ENCODE data around the gene TMCC3. TPM values are rescaled to one million over a fixed set of nuclear protein-coding genes. Genes with fewer than 3 reads are reported as not detected.
"Not testable (repeated sequence)": the region's sequence is repeated elsewhere in the genome, so short reads cannot be mapped to it uniquely, and the experiment has no call there.

TMCC3 gene
- polyA plus RNA-seq, 3 donors, result 39.4 to 41.5 (median 39.5) TPM

DNA sequence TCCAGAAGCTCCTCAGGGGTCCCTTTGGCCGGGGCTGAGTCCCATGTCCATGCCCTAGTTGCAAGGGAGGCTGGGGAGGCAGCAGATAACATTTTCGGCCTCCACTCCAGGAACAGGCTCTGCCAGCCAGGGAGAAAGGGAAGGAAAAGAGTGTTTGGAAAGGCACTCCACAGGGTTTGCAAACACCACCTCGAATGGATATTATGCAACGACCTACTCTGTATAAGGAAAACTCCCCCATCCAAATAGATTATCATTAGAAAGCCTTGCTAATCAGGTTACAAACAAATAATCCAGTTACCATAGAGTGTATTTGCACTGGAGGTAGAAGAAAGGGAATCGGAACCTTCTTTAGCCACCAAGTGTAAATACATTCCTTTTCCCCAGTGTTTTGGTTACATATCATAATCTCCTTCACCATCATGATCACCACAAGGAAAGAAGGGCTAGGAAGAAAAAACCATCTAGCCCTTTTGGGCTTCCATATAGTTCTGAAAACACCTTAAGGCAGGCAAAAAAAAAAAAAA lies 40.4 kb downstream of the TMCC3 start:
- DNase-seq, result no peak

DNA sequence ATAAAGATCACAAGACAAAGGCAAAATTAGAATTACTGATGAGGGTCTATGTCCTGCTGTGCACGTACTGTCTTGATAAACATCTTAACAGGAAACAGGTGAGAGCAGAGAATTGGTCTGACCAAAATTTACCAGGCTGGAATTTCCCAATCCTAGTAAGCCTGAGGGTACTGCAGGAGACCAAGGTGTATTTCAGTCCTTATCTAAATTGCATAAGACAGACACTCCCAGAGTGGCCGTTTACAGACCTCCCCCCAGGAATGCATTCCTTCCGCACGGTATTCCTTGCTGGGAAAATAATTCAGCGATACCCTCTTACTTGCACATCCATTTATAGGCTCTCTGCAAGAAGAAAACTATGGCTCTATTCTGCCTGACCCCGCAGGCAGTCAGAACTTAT lies 43.5 kb downstream of the TMCC3 start:
- DNase-seq, result not testable (repeated sequence)

DNA sequence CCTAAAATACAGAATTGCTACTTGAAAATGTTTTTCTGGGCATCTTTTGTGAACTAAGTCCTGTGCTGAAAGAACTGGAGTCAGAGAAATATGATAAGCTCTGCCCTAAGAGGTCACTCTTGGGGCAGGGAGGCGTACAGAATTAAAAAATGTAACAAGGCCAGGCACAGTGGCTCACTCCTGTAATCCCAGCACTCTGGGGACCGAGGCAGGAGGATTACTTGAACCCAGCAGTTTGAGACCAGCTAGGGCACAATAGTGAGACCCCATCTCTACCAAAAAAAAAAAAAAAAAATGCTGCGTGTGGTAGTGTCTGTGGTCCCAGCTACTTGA lies 46.0 kb downstream of the TMCC3 start:
- DNase-seq, result no peak

DNA sequence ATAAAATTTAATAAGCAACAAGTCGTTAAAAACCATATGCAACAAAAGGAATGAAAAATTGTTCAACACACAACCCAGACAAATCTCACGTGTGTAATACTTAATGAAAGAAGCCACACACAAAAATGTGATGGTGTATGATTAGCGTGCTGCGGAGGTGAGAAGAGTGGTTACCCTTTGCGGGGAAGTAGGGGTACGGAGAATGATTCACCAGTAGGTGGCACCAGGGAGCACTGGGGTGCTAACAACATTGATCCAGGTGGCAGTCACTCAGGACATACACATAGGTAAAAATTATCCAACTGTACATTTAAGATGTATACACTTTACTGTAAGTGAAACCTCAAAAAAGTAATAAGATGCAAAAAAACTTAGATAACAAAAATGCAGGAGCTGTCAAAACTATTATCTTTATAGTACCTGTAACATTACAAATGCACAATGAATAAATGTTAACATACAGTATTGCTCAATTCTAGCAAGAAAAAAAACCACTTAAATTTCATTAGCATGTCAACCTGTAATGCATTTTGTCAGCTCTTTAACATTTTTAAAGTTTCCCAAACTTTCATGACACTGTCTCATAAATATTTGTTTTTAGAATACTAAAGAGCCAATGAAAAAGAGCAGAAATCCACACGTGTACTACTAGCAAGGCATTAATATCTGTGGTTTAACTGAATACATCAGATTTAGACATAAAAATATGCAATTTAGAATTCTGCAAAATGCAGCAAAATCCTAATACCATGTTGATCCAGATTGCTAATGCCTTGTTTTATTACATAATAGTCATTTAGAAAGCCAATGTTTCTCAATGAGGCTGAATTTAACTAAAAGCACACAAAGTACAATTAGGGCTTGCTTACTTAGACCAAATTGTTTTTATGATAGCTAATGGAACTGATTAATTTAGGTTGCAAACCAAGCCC lies 46.7 kb downstream of the TMCC3 start:
- DNase-seq, result no peak

DNA sequence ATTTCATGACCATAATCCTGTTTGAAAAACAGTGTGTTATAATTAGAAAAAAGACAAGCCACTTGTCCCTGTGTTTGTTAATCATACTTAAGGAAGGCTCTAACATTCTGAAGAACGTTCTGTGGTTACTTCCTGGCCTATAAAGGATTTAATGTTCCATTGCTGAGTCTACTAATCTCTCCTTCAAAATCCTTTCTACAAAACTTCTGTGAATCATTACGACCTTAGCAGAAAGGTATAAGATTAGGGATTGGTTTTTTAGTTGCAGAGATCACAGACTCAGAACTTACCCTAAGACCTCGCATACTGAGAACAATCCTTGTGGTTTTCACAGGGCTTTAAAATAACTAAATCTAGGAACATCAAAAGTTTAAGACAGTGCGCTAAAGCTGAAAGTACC lies 48.3 kb downstream of the TMCC3 start:
- no peak for DNase-seq

DNA sequence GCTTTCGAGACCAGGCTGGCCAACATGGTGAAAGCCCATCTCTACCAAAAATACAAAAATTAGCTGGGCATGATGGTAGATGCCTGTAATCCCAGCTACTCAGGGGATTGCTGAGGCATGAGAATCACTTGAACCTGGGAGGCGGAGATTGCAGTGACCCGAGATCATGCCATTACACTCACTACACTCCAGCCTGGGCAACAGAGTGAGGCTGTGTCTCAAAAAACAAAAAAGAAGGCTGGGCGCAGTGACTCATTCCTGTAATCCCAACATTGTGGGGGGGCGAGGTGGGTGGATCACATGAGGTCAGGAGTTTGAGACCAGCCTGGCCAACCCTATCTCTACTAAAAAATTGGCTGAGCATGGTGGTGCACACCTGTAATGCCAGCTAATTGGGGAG lies 49.0 kb downstream of the TMCC3 start:
- DNase-seq, result not testable (repeated sequence)

DNA sequence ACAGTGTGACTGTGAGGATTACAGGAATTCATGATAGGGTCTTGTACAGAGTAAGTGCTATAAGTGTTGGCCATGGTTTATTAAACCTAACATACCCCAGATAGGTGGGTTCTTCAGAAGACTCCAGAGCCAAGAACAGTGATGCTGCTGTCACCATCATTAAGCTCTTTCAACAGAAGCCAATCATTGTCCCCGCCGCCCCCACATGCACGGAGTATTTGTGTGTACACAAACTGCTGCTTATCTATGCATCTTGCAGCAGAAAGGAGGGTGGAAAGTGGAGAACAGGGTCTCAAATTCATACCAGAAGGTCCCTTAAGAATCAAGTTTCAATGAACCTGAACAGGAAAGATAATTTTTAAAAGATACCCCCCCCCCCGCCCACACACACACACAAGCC lies 51.2 kb downstream of the TMCC3 start:
- DNase-seq, result no peak

DNA sequence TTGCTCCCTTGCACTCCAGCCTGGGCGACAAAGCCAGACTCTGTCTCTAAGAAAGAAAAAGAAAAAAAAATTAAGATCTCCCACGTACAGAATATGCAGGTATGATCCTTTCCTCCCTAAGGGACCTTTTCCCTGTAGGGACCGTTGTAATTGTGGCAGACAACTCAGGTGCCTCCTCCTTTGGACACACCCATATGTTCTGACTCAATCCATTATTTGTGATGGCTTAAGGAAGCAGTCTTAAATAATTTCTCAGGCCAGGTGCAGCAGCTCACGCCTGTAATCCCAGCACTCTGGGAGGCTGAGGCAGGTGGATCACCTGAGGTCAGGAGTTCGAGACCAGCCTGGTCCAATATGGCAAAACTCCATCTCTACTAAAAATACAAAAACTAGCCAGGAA lies 53.1 kb downstream of the TMCC3 start:
- no peak for DNase-seq

DNA sequence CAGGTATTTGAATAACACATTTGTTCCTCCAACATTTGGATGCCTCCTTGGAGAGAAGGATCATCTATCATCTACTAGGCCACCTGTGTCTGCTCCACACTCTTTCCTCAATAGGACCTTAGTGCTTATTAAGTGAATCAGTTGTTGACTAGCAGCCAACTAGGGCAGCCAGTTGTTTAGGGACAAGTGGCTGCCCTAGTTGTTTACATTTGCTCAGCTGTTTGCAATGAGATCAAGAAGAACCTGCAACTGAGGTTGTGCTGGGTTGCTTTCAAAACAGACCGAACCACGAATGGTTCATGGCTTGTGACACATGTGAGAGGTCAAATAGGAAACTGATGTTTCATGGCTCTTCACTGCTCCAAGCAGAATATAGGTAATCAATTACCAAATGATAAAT lies 53.8 kb downstream of the TMCC3 start:
- DNase-seq, result no peak

DNA sequence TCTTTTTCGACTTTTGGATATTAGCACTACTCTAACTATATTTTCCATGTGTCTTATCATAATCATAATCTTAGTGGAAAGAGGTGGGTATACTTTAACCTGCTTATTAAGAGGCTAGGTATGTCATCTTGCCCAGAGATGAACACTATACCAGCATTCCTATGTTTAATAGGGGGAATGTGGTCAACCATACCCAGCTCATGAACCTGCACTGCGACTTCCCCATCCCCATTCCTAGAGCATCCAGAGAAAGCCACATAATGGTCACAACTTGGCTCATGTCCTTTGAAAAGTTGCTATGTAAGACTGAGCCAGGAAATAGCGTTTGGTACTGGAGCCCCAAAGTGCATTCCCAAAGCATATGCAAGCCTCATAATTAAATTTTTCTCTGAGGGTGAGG lies 55.2 kb downstream of the TMCC3 start:
- DNase-seq, result no peak

DNA sequence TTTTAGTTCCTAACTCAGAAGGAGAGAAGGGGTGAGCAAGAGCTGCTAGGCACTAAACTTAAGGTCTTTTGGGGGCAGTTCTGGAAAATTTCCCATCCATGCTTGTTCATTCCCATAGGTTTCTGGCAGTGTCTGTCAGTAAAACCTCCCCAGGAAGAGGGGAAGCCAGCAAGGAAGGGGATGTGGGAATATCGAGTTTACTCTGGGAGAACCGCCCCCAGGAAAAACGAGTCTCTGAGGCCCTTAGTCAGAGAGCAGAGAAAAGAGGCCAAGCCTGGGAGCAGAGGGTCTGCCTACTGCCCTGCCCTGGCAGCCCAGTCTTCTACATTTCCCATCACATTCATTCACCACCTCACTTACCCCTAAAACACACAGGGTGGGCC lies 55.9 kb downstream of the TMCC3 start:
- DNase-seq, result no peak

DNA sequence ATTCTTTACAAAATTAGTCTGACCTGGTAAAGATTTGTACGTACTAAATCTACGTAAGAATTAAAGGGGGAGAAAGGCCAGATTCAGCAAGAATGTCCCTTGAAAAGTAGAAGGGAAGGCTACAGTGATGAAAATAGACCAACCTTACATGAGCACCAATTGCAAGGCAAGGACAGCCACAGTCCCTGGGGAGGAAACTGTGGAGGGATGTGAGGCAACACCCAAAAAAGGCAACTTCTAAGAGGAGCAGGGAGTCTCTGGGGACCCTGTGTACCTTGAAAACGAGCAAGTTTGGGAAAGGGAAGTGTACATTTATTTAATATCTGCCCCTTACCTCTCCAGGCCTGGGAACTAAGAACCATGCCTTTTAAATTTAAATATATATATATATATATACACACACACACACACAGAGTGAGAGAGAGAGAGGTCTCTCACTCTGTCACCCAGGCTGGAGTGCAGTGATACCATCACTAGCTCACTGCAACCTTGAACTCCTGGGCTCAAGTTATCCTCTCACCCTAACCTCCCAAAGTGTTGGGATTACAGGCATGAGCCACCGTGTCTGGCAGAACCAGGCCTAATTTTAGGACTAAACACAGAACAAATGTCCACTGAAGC lies 56.4 kb downstream of the TMCC3 start:
- DNase-seq, result no peak

DNA sequence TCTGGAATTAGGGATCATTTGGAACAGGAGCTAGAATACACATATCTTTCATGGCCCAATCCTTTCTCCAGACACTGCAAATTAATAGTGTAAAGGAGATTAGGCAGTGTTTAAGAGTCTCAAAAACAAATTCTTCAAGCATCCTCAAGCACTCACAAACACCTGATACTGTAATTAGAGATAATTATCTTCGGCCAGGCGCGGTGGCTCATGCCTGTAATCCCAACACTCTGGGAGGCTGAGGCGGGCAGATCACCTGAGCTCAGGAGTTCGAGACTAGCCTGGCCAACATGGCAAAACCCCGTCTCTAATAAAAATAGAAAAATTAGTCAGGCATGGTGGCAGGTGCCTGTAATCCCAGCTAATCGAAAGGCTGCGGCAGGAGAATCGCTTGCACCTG lies 57.6 kb downstream of the TMCC3 start:
- DNase-seq, result not testable (repeated sequence)

DNA sequence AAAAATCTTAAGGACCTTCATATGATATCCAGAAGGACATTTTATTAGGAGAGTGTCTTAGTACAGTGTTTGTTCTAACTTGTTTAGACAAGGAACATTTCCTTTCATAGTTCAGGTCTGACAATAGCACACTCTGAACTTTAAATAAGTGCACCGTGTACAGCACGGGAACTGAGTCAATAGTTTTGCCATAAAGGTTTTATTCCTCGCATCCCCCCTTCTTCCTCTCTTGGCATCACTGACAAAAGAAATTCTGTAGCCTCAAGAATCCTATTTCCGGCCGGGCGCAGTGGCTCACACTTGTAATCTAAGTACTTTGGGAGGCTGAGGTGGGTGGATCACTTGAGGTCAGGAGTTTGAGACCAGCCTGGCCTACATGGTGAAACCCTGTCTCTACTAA lies 58.3 kb downstream of the TMCC3 start:
- DNase-seq, result no peak

DNA sequence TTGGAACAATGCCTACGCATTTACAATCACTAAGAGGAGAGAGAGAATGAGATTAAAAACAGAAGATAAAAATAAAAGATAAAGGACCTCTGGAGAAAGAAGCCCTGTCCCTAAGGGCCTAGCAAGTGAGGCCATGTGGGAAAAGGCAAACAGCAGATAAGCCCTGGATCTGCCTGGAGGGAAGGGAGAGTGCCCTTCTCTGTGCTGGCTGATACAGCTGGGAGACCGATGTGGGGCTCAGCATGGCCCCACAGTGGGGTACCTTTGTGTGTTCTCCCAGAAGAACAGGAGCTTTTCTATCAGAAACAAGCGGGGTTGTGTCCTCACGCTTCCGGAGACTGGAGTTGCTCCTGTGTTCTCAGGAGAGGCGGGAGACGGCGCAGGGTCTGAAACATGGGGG lies 59.9 kb downstream of the TMCC3 start:
- DNase-seq, result no peak

DNA sequence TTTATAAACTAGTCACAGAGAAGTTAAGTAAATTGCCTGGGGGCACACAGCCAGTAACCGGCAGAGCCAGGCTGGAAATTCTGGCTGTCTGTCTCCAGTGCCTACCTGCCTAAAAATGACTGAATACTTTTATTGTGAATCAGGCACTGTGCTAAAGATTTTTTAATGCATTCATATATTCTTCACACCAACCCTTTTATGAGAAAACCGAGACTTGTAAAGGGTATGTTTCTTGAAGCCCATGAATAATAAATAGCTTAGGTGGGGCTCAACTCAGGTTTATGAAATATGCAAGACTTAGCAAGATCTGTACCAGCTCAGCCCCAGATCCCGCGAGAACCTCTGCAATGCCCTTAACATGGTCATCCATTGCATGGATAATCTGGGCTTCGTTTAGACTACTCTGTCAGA lies 60.8 kb downstream of the TMCC3 start:
- no peak for DNase-seq

DNA sequence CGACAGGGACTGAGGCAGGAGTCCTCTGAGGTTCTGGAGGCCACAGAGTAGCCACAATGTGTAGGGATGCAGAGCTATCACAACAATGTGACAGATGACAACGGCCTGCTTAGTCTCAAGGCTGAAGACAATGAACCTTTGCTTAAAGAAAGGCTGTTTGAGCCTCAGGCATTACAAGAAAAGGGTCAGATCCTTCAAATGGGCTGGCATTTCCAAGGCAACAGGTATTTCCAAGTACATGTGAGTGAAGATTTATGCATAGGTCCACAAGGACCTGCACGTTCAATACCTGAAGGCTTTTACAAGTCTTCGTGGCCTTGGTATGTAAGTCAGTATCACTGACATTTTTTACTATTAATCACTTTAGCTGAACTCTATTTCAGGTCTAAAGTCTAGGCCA lies 62.0 kb downstream of the TMCC3 start:
- DNase-seq, result no peak

DNA sequence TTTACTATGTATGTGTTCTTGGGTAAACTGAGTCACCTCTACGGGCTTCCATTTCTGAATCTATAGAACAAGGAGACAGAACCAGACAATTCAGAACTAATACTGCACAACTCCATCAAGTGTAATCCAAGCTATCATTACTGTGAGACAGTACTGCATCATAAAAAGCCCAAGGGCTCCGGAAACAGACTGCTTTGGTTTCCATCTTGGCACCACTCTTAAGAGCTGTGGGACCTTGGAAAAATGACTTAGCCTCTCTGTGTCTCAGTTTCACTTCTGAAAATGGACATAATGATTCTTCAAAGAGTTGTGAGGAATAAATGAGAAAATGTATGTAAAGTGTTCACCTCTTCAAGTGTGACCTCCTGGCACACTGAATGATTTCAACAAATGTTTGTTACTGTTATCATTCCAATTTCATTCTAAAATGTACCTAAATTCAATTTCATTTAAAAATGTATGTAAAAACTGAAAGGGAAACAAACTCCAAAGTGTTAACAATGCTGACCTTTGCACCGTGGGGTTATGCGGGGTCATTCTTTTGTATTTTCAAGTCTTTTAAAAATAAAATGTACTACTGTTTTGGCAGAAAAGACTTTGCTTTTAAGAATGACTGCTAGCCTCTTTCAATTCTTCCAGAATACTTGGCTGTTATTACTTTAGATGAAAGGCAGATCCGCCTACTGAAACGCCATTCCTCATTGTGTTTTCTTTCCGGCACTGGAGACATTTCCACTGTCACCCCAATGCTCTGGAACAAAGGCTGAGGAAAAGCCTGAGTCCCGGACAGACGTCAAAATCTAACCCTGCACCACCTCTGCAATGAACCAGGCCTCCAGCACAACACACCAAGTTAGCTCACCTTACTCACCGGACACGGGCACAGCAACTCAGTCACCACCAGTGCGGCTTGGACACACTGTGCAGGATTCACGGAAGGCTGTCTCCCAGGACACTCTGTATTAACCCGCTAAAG lies 62.8 kb downstream of the TMCC3 start:
- no peak for DNase-seq

DNA sequence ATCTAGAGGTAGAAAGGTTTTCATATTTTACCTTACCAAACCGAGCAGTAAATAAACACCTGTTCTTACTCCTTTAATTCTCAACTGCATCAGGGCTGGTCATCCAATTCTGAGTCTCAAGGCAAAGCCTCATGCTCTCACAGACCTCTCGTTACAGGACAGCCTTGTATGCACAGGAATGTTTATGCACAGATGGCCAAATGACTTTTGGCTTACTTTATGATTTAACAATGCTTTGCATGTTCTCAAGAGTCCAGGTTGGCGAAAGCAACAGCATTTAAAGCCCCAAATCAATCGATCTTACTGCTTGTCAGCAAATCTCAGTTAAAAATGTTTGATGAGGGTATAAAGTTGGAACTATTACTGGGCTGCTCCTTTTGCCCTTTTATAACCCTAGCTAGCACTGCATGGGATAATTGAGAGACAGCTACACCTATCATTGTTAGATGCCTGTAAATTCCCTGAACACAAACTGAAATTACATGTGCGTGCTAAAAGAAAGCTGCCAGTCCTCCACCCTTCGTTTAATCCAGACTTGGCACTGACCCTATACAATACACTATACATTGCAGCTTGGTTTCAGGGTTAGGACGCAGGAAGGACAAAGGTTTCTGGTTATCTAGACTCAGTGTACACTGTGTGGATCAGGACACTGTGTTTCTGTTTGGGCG lies 63.6 kb downstream of the TMCC3 start:
- DNase-seq, result no peak

DNA sequence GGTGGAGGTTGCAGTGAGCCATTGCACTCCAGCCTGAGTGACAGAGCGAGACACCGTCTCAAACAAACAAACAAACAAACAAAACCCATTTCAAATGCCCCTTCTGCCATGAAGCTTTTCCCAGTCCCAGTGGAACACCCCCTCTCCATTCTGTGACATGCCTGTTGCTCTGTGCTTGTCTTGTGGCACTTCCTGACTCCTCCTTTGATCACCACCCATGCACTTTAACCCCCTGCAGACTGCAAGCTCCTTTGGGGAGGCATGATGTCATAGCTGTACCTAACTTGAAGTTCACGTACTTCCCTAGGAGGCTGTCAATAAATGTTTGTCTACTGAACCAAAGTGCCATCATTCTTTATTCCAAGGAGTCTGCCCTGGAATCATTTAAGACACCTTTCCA lies 64.7 kb downstream of the TMCC3 start:
- DNase-seq, result no peak

DNA sequence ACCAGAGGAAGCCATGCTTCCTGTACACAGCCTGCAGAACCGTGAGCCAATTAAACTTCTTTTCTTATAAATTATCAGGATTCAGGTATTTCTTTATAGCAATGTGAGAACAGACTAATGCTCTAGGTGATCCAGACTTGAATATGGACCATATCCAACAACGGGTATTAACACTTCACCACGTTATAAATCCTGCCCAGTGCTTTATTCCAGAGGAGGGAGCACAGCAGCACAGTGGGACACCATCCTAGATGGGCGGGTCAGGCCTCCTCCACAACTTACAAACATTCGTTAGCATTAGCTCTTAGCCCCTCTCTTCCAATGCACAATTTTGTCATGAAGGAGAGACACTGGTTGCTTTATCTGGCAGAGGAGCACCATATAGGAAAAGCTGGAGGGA lies 66.0 kb downstream of the TMCC3 start:
- no peak for DNase-seq

DNA sequence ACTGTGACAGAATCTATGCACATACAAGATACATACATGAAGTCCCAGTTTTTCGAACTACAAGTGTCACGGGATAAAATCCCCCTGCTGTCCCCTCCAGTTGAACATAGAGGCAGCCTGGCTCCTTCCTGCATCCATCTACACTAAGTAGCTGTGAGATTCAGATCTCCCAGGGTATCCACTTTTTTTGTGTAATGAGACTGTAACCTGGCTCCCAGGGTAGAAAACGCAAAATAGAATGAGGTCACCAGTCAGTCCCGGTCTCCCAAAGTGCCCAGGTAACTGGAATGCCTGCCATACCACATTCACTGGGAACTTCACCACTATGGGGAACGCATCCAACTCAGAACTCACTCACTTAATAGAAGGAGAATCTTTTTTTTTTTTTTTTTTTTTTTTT lies 67.8 kb downstream of the TMCC3 start:
- DNase-seq, result no peak

All from renal pelvis (tissue), 4 donors.